ENCODE data around the gene AEBP1. TPM values are rescaled to one million over a fixed set of nuclear protein-coding genes. Genes with fewer than 3 reads are reported as not detected.

Gene AEBP1
- total and polyA plus RNA-seq, 9 of the 15 experiments (the other 6 are each of a cell fraction or from before 2014, with no cell fraction given): 0.03 to 0.78 (median 0.30) TPM; not detected in 2

DNA sequence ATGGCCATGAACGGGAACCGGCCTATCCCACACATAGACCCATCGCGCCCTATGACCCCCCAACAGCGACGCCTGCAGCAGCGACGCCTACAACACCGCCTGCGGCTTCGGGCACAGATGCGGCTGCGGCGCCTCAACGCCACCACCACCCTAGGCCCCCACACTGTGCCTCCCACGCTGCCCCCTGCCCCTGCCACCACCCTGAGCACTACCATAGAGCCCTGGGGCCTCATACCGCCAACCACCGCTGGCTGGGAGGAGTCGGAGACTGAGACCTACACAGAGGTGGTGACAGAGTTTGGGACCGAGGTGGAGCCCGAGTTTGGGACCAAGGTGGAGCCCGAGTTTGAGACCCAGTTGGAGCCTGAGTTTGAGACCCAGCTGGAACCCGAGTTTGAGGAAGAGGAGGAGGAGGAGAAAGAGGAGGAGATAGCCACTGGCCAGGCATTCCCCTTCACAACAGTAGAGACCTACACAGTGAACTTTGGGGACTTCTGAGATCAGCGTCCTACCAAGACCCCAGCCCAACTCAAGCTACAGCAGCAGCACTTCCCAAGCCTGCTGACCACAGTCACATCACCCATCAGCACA, 9.7 kb downstream of the AEBP1 start (continued):
- TF ChIP-seq, protein P1, sequence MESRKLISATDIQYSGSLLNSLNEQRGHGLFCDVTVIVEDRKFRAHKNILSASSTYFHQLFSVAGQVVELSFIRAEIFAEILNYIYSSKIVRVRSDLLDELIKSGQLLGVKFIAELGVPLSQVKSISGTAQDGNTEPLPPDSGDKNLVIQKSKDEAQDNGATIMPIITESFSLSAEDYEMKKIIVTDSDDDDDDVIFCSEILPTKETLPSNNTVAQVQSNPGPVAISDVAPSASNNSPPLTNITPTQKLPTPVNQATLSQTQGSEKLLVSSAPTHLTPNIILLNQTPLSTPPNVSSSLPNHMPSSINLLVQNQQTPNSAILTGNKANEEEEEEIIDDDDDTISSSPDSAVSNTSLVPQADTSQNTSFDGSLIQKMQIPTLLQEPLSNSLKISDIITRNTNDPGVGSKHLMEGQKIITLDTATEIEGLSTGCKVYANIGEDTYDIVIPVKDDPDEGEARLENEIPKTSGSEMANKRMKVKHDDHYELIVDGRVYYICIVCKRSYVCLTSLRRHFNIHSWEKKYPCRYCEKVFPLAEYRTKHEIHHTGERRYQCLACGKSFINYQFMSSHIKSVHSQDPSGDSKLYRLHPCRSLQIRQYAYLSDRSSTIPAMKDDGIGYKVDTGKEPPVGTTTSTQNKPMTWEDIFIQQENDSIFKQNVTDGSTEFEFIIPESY (CRISPR knock-in tag; IDR thresholded peaks at IDR 0.05): peak; percentile 97
- TF ChIP-seq GATAD2A (IDR thresholded peaks at IDR 0.05): 0 out of 2 replicates have a peak, but pooled peaks have one; percentile 21

DNA sequence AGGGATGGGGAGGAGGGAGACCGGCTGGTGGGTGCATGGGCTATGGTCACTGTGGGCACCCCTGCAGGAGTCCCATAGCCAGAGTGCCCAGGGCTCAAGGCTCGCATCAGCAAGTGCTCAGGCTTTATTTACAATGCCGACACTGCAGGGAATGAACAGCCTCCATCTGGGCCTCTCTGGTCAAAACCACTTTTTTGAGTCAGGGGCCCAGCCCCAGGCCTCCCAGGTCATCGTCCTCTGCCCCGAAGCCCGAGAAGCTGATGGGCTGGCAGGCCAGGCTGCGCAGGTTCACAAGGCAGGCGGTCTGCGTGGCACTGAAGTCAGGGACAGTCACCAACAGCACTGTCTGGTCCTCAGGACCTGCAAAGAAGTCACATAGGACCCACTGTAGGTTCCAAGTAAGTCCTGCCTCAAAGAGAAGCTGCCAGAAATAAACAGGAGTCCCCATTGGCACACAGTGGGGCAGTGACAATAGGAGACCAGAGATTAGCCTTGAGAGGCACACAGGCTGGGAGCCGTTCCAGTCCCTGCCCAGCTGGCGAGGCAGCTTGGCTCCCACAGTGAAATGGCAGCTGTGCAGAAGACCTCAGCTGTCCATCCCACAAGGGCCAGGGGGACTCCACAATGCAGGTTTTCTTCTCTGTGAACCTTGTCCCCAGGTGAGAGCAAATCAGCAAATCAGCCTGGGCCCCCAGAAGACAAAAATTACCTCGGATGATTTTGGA, 10.6 kb downstream of the AEBP1 start:
- H3K9ac ChIP-seq (ENCODE audit: insufficient read depth in 1 of 2, low read depth in 2 of 2, low read length in 2 of 2): no peak overlapping the region
- 88% methylated on average over 9 of the region's 12 CpGs for WGBS (ENCODE audit: insufficient coverage, low coverage, missing lambda C conversion rate)
- H3K4me1 ChIP-seq (replicated peaks in 1 of 2; ENCODE audit: control insufficient read depth in 2 of 2, insufficient read depth in 2 of 2, low read length in 2 of 2): peaks cover 10 to 46% of the 10 kb centered on the region in 2 experiments; a peak in 4 of 5 replicates
- DNase-seq (ENCODE audit: extremely low read depth in 1 of 4, low spot score in 3 of 4) (no peak), FAIRE-seq (no peak), ATAC-seq (no peak)
- H3K4me3 ChIP-seq: no peak overlapping the region
- peaks cover 13% of the 10 kb centered on the region for H3K9me1 ChIP-seq (ENCODE audit: control insufficient read depth, insufficient read depth, low read length)
- no peak overlapping the region for H3K27ac ChIP-seq (ENCODE audit: extremely low read depth, low read depth, low read length)
- POLR2A ChIA-PET: interaction anchor here (0.6 to 2.9 kb wide), 7 partner anchors 9 to 117 kb away, joined by 3 to 16 read pairs (median 4); partner anchors contain the start of gene POLD2
- peaks cover 2 to 24% of the 10 kb centered on the region in 2 experiments; a peak in 3 of 5 replicates for H3K27me3 ChIP-seq (ENCODE audit: control insufficient read depth in 2 of 2, insufficient read depth in 2 of 2, low read length in 2 of 2)
- intact Hi-C loops (cut with micrococcal nuclease): no loop called here
- in situ Hi-C loops (cut with MboI): no loop called here
- no peaks in the 10 kb centered on the region for H3K9me3 ChIP-seq (replicated peaks; ENCODE audit: control insufficient read depth, insufficient read depth, low read depth, low read length)
- peaks cover 8% of the 10 kb centered on the region; the same call in 2 of the 3 replicates for H3K79me2 ChIP-seq (ENCODE audit: control insufficient read depth, insufficient read depth, low read length)
- H3K36me3 ChIP-seq (ENCODE audit: control insufficient read depth, insufficient read depth, low read length): peaks cover 54% of the 10 kb centered on the region; the same call in 2 of the 3 replicates
- no peak overlapping the region for H2AFZ ChIP-seq (ENCODE audit: low read depth, low read length)
- peaks cover 31% of the 10 kb centered on the region for H4K20me1 ChIP-seq (replicated peaks; ENCODE audit: control insufficient read depth, insufficient read depth, low read length)
- BruUV-seq (replicated peaks): no TSS peak
- CTCF ChIA-PET (ENCODE audit: low intra/inter-chr PET ratio): no interaction called here
- no peak for TF ChIP-seq U2AF1 (optimal IDR thresholded peaks at IDR 0.05; ENCODE audit: low read depth, low read length)
- TF ChIP-seq POLR2G (IDR thresholded peaks at IDR 0.05; ENCODE audit: low read depth, low read length): peak; percentile 51; the same call in 1 of the 2 replicates
- no peak for TF ChIP-seq ZNF445 (CRISPR knock-in tag; IDR thresholded peaks at IDR 0.05; ENCODE audit: low read depth)
- TF ChIP-seq NFE2 (IDR thresholded peaks at IDR 0.05; ENCODE audit: low read depth): no peak
- TF ChIP-seq ZNF583 (CRISPR knock-in tag; IDR thresholded peaks at IDR 0.05): no peak
- TF ChIP-seq L3MBTL2 (IDR thresholded peaks at IDR 0.05): no peak
- TF ChIP-seq NELFE (IDR thresholded peaks at IDR 0.05; ENCODE audit: insufficient read depth, insufficient read length): no peak
- TF ChIP-seq GABPB2 (CRISPR knock-in tag; conservative IDR thresholded peaks at IDR 0.05): no peak
- H3K4me2 ChIP-seq (ENCODE audit: insufficient read depth, low read length): no peak overlapping the region
